ENCODE results near the gene KAZN.

KAZN gene

DNA sequence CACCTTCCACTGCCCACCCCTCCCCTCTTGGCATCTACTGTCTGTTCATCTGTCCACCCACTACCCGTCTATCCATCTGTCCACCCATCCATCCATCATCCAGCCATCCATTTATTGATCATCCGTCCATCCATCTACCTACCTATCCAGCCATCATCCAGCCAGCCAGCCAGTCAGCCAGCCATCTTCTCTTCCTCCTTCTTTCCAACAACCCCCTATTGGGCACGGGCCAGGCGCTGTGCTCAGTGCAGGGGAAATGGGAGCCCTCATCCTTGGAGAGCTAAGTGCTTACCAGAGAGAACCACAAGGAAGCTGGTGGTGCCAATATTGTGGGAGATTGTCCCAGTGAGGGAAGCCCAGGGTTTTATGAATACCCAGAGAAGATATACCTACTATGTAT, 503.3 kb downstream of the KAZN start:
- Histone ChIP-seq H3K18ac (ENCODE audit: low read length) (no peak overlapping the region), H3K4ac (ENCODE audit: low read depth, low read length) (no peak overlapping the region), H3K14ac (ENCODE audit: low read length) (no peak overlapping the region), H4K91ac (ENCODE audit: low read depth, low read length) (no peak overlapping the region), H3K79me2 (ENCODE audit: control insufficient read depth, insufficient read depth, low read length, poor library complexity) (no peaks in the 10 kb centered on the region), H3K23ac (ENCODE audit: low read length) (no peak overlapping the region), H2BK12ac (ENCODE audit: low read length) (no peak overlapping the region), H3K9ac (ENCODE audit: low read length) (no peak overlapping the region), H2BK5ac (ENCODE audit: low read depth, low read length, poor library complexity) (no peak overlapping the region), H4K8ac (ENCODE audit: low read depth, low read length) (no peak overlapping the region), H3K79me1 (ENCODE audit: low read length) (no peaks in the 10 kb centered on the region), H3K4me1 (ENCODE audit: control insufficient read depth in 1 of 2, insufficient read depth in 2 of 2, low read length in 2 of 2) (no peaks in the 10 kb centered on the region), H2AFZ (ENCODE audit: insufficient read depth, low read length, poor library complexity) (no peak overlapping the region), H3K9me3 (ENCODE audit: insufficient read depth, low read depth, low read length) (peaks cover 7% of the 10 kb centered on the region), H2BK120ac (ENCODE audit: insufficient read depth, low read length, poor library complexity) (no peak overlapping the region), H3K27me3 (ENCODE audit: insufficient read depth, low read length) (no peaks in the 10 kb centered on the region), H4K12ac (ENCODE audit: low read depth, low read length) (no peak overlapping the region), H3K36me3 (ENCODE audit: control insufficient read depth in 1 of 2, insufficient read depth in 2 of 2, low read length in 2 of 2) (no peaks in the 10 kb centered on the region), H3K27ac (ENCODE audit: low read depth, low read length) (no peak overlapping the region), H3K4me3 (ENCODE audit: low read depth, low read length) (no peak overlapping the region), H3K4me2 (ENCODE audit: low read length) (no peak overlapping the region), H2AK5ac (ENCODE audit: low read length) (no peak overlapping the region)
- no peak for DNase-seq
- WGBS (ENCODE audit: extremely low coverage, insufficient coverage, insufficient read length): no CpG with 5 or more reads among the region's 4 CpGs

DNA sequence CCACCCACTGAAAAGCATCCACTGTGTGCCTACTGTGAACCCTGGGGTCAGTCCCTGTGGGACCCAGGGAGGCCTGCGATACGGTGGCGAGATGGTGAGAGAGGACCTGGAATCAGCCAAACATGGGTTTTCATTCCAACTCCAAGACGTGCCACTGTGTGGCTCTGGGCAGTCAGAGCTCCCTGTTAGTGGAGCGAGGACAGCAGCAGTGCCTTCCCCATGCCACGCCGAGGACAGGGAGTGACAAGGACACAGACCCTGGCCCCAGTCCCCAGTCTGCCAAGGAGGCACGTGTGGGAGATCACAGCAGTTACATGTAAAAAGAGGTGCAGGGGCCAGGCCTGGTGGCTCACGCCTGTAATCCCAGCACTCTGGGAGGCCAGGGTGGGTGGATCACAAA, 504.2 kb downstream of the KAZN start:
- Histone ChIP-seq H3K79me2 (ENCODE audit: control insufficient read depth, insufficient read depth, low read length, poor library complexity) (no peaks in the 10 kb centered on the region), H2AFZ (ENCODE audit: insufficient read depth, low read length, poor library complexity) (no peak overlapping the region), H3K23ac (ENCODE audit: low read length) (no peak overlapping the region), H3K36me3 (ENCODE audit: control insufficient read depth in 1 of 2, insufficient read depth in 2 of 2, low read length in 2 of 2) (no peaks in the 10 kb centered on the region), H3K4me2 (ENCODE audit: low read length) (no peak overlapping the region), H4K12ac (ENCODE audit: low read depth, low read length) (no peak overlapping the region), H3K4me3 (ENCODE audit: low read depth, low read length) (no peak overlapping the region), H3K4ac (ENCODE audit: low read depth, low read length) (no peak overlapping the region), H3K18ac (ENCODE audit: low read length) (no peak overlapping the region), H3K9me3 (ENCODE audit: insufficient read depth, low read depth, low read length) (peaks cover 7% of the 10 kb centered on the region), H2BK5ac (ENCODE audit: low read depth, low read length, poor library complexity) (no peak overlapping the region), H3K27ac (ENCODE audit: low read depth, low read length) (no peak overlapping the region), H4K8ac (ENCODE audit: low read depth, low read length) (no peak overlapping the region), H4K91ac (ENCODE audit: low read depth, low read length) (no peak overlapping the region), H3K79me1 (ENCODE audit: low read length) (no peaks in the 10 kb centered on the region), H2AK5ac (ENCODE audit: low read length) (no peak overlapping the region), H3K14ac (ENCODE audit: low read length) (no peak overlapping the region), H3K4me1 (ENCODE audit: control insufficient read depth in 1 of 2, insufficient read depth in 2 of 2, low read length in 2 of 2) (no peaks in the 10 kb centered on the region), H2BK12ac (ENCODE audit: low read length) (no peak overlapping the region), H3K9ac (ENCODE audit: low read length) (no peak overlapping the region), H2BK120ac (ENCODE audit: insufficient read depth, low read length, poor library complexity) (no peak overlapping the region), H3K27me3 (ENCODE audit: insufficient read depth, low read length) (no peaks in the 10 kb centered on the region)
- WGBS (ENCODE audit: extremely low coverage, insufficient coverage, insufficient read length): no CpG with 5 or more reads among the region's 9 CpGs
- no peak for DNase-seq

- Histone ChIP-seq H2BK12ac (ENCODE audit: low read length) (no peak overlapping the region), H3K4me3 (ENCODE audit: low read depth, low read length) (no peak overlapping the region), H4K91ac (ENCODE audit: low read depth, low read length) (no peak overlapping the region), H2AK5ac (ENCODE audit: low read length) (no peak overlapping the region), H3K14ac (ENCODE audit: low read length) (no peak overlapping the region), H2BK120ac (ENCODE audit: insufficient read depth, low read length, poor library complexity) (no peak overlapping the region), H3K79me2 (ENCODE audit: control insufficient read depth, insufficient read depth, low read length, poor library complexity) (no peaks in the 10 kb centered on the region), H3K9me3 (ENCODE audit: insufficient read depth, low read depth, low read length) (peaks cover 7% of the 10 kb centered on the region), H2AFZ (ENCODE audit: insufficient read depth, low read length, poor library complexity) (no peak overlapping the region), H3K4ac (ENCODE audit: low read depth, low read length) (no peak overlapping the region), H4K12ac (ENCODE audit: low read depth, low read length) (no peak overlapping the region), H3K4me2 (ENCODE audit: low read length) (no peak overlapping the region), H3K27me3 (ENCODE audit: insufficient read depth, low read length) (no peaks in the 10 kb centered on the region), H3K4me1 (ENCODE audit: control insufficient read depth in 1 of 2, insufficient read depth in 2 of 2, low read length in 2 of 2) (no peaks in the 10 kb centered on the region), H3K9ac (ENCODE audit: low read length) (no peak overlapping the region), H4K8ac (ENCODE audit: low read depth, low read length) (no peak overlapping the region), H3K18ac (ENCODE audit: low read length) (no peak overlapping the region), H3K23ac (ENCODE audit: low read length) (no peak overlapping the region), H3K36me3 (ENCODE audit: control insufficient read depth in 1 of 2, insufficient read depth in 2 of 2, low read length in 2 of 2) (no peaks in the 10 kb centered on the region), H3K27ac (ENCODE audit: low read depth, low read length) (no peak overlapping the region), H3K79me1 (ENCODE audit: low read length) (no peaks in the 10 kb centered on the region), H2BK5ac (ENCODE audit: low read depth, low read length, poor library complexity) (no peak overlapping the region)
- WGBS (ENCODE audit: extremely low coverage, insufficient coverage, insufficient read length): no CpG with 5 or more reads among the region's 17 CpGs
- DNase-seq: no peak
Measured at GRCh38 chr1:15103211-15103610, 504.7 kb downstream of the KAZN start.

DNA sequence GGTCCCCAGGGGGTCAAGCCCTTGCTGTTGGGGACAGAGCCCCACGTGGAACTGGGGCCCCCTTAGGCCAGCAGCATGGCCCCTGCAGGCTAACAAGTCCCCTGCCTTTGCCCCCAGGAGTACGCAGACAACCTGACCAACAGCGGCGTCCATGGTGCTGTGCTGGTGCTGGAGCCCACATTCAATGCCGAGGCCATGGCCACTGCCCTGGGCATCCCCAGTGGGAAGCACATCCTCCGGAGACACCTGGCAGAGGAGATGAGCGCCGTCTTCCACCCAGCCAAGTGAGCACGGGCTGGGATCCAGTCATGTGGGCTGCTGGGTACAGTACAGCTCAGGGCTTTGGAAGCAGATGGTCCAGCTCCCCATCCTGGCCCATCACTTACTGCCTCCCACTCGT, 505.4 kb downstream of the KAZN start:
- H3K18ac ChIP-seq (ENCODE audit: low read length): no peak overlapping the region
- H3K14ac ChIP-seq (ENCODE audit: low read length): no peak overlapping the region
- no peak overlapping the region for H3K4ac ChIP-seq (ENCODE audit: low read depth, low read length)
- H2BK120ac ChIP-seq (ENCODE audit: insufficient read depth, low read length, poor library complexity): no peak overlapping the region
- no peak overlapping the region for H2BK12ac ChIP-seq (ENCODE audit: low read length)
- DNase-seq: no peak
- H3K27me3 ChIP-seq (ENCODE audit: insufficient read depth, low read length): no peaks in the 10 kb centered on the region
- H4K12ac ChIP-seq (ENCODE audit: low read depth, low read length): no peak overlapping the region
- H3K27ac ChIP-seq (ENCODE audit: low read depth, low read length): no peak overlapping the region
- H3K36me3 ChIP-seq (ENCODE audit: control insufficient read depth in 1 of 2, insufficient read depth in 2 of 2, low read length in 2 of 2): no peaks in the 10 kb centered on the region
- H2BK5ac ChIP-seq (ENCODE audit: low read depth, low read length, poor library complexity): no peak overlapping the region
- no peak overlapping the region for H3K4me3 ChIP-seq (ENCODE audit: low read depth, low read length)
- no peak overlapping the region for H4K8ac ChIP-seq (ENCODE audit: low read depth, low read length)
- H3K9ac ChIP-seq (ENCODE audit: low read length): no peak overlapping the region
- WGBS (ENCODE audit: extremely low coverage, insufficient coverage, insufficient read length): no CpG with 5 or more reads among the region's 10 CpGs
- H2AK5ac ChIP-seq (ENCODE audit: low read length): no peak overlapping the region
- no peaks in the 10 kb centered on the region for H3K79me2 ChIP-seq (ENCODE audit: control insufficient read depth, insufficient read depth, low read length, poor library complexity)
- no peak overlapping the region for H3K23ac ChIP-seq (ENCODE audit: low read length)
- no peaks in the 10 kb centered on the region for H3K4me1 ChIP-seq (ENCODE audit: control insufficient read depth in 1 of 2, insufficient read depth in 2 of 2, low read length in 2 of 2)
- no peak overlapping the region for H4K91ac ChIP-seq (ENCODE audit: low read depth, low read length)
- H3K4me2 ChIP-seq (ENCODE audit: low read length): no peak overlapping the region
- no peak overlapping the region for H2AFZ ChIP-seq (ENCODE audit: insufficient read depth, low read length, poor library complexity)
- peaks cover 8% of the 10 kb centered on the region for H3K9me3 ChIP-seq (ENCODE audit: insufficient read depth, low read depth, low read length)
- no peaks in the 10 kb centered on the region for H3K79me1 ChIP-seq (ENCODE audit: low read length)

DNA sequence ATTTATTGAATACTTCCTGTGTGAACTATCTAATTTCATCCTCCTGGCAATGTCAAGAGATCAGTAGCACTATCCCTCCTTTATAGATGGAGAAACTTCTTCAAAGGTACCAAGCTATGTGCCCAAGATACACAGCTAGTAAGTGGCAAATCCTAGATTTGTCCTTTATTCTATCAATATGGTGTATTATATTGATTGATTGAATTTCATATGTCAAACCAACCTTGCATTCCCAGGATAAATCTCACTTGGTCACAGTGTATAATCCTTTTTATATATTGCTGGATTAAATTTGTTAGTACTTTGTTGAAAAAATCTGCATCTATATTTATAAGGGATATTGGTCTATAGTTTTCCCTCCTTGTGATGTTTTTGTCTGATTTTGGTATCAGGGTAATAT, 506.3 kb downstream of the KAZN start:
- H2AFZ ChIP-seq (ENCODE audit: insufficient read depth, low read length, poor library complexity): no peak overlapping the region
- H3K4me1 ChIP-seq (ENCODE audit: control insufficient read depth in 1 of 2, insufficient read depth in 2 of 2, low read length in 2 of 2): no peaks in the 10 kb centered on the region
- no peak overlapping the region for H3K4ac ChIP-seq (ENCODE audit: low read depth, low read length)
- H3K18ac ChIP-seq (ENCODE audit: low read length): no peak overlapping the region
- H2AK5ac ChIP-seq (ENCODE audit: low read length): no peak overlapping the region
- H2BK120ac ChIP-seq (ENCODE audit: insufficient read depth, low read length, poor library complexity): no peak overlapping the region
- no peaks in the 10 kb centered on the region for H3K36me3 ChIP-seq (ENCODE audit: control insufficient read depth in 1 of 2, insufficient read depth in 2 of 2, low read length in 2 of 2)
- no peak for DNase-seq
- no peak overlapping the region for H3K27ac ChIP-seq (ENCODE audit: low read depth, low read length)
- no peak overlapping the region for H3K9ac ChIP-seq (ENCODE audit: low read length)
- H3K9me3 ChIP-seq (ENCODE audit: insufficient read depth, low read depth, low read length): peaks cover 7% of the 10 kb centered on the region
- H4K91ac ChIP-seq (ENCODE audit: low read depth, low read length): no peak overlapping the region
- no peak overlapping the region for H3K23ac ChIP-seq (ENCODE audit: low read length)
- no peak overlapping the region for H3K4me2 ChIP-seq (ENCODE audit: low read length)
- no peak overlapping the region for H4K12ac ChIP-seq (ENCODE audit: low read depth, low read length)
- H3K14ac ChIP-seq (ENCODE audit: low read length): no peak overlapping the region
- no peak overlapping the region for H2BK12ac ChIP-seq (ENCODE audit: low read length)
- no peaks in the 10 kb centered on the region for H3K79me2 ChIP-seq (ENCODE audit: control insufficient read depth, insufficient read depth, low read length, poor library complexity)
- H3K4me3 ChIP-seq (ENCODE audit: low read depth, low read length): no peak overlapping the region
- no peaks in the 10 kb centered on the region for H3K79me1 ChIP-seq (ENCODE audit: low read length)
- H3K27me3 ChIP-seq (ENCODE audit: insufficient read depth, low read length): no peaks in the 10 kb centered on the region
- H4K8ac ChIP-seq (ENCODE audit: low read depth, low read length): no peak overlapping the region
- H2BK5ac ChIP-seq (ENCODE audit: low read depth, low read length, poor library complexity): no peak overlapping the region
